Measurements from ENCODE around the gene ETV6.
"Not testable (repeated sequence)": the region's sequence is repeated elsewhere in the genome, so short reads cannot be mapped to it uniquely, and the experiment has no call there.

ETV6 gene

GRCh38 chr12:11897923-11898322, 248.4 kb downstream of the ETV6 start:
- no peak for DNase-seq

GRCh38 chr12:11901701-11902524, 252.4 kb downstream of the ETV6 start:
- peak; percentile 75 for DNase-seq

GRCh38 chr12:11902525-11902875, 253.0 kb downstream of the ETV6 start:
- DNase-seq: no peak

GRCh38 chr12:11904124-11904523, 254.7 kb downstream of the ETV6 start:
- DNase-seq: no peak

GRCh38 chr12:11905534-11905933, 256.1 kb downstream of the ETV6 start:
- DNase-seq: no peak

- no peak for DNase-seq
These were observed 256.9 kb downstream of the ETV6 start for GRCh38 chr12:11906286-11906935.

GRCh38 chr12:11907625-11908024, 258.2 kb downstream of the ETV6 start:
- DNase-seq: no peak

- not testable (repeated sequence) for DNase-seq
These were observed 259.9 kb downstream of the ETV6 start for GRCh38 chr12:11909406-11909805.

- DNase-seq: no peak
These were observed 266.6 kb downstream of the ETV6 start for GRCh38 chr12:11916113-11916512.

GRCh38 chr12:11916771-11917170, 267.3 kb downstream of the ETV6 start:
- no peak for DNase-seq

GRCh38 chr12:11917501-11917900, 268.0 kb downstream of the ETV6 start:
- DNase-seq: no peak

- DNase-seq: no peak
These were observed 270.8 kb downstream of the ETV6 start for GRCh38 chr12:11920231-11920630.

GRCh38 chr12:11922361-11922760, 272.9 kb downstream of the ETV6 start:
- no peak for DNase-seq

GRCh38 chr12:11923067-11923466, 273.6 kb downstream of the ETV6 start:
- no peak for DNase-seq

- DNase-seq: no peak
These were observed 277.9 kb downstream of the ETV6 start for GRCh38 chr12:11927286-11927935.

- no peak for DNase-seq
These were observed 280.2 kb downstream of the ETV6 start for GRCh38 chr12:11929714-11930113.

GRCh38 chr12:11939223-11939622, 289.7 kb downstream of the ETV6 start:
- DNase-seq: no peak

GRCh38 chr12:11941606-11942337, 292.3 kb downstream of the ETV6 start:
- DNase-seq: no peak

GRCh38 chr12:11943919-11944700, 294.6 kb downstream of the ETV6 start:
- no peak for DNase-seq
